GM15510 (cell line): Measurements from ENCODE around the gene FOXL2NB.

Experiments used
- POLR2A ChIP-seq: IDR thresholded peaks from 3 replicates; pipeline ENCODE4 v1.6.1; 2011; ENCODE audit warnings: borderline replicate concordance; ENCODE audit not compliant: insufficient read length; ENCODE audit errors: extremely low read depth

The FOXL2NB gene

DNA sequence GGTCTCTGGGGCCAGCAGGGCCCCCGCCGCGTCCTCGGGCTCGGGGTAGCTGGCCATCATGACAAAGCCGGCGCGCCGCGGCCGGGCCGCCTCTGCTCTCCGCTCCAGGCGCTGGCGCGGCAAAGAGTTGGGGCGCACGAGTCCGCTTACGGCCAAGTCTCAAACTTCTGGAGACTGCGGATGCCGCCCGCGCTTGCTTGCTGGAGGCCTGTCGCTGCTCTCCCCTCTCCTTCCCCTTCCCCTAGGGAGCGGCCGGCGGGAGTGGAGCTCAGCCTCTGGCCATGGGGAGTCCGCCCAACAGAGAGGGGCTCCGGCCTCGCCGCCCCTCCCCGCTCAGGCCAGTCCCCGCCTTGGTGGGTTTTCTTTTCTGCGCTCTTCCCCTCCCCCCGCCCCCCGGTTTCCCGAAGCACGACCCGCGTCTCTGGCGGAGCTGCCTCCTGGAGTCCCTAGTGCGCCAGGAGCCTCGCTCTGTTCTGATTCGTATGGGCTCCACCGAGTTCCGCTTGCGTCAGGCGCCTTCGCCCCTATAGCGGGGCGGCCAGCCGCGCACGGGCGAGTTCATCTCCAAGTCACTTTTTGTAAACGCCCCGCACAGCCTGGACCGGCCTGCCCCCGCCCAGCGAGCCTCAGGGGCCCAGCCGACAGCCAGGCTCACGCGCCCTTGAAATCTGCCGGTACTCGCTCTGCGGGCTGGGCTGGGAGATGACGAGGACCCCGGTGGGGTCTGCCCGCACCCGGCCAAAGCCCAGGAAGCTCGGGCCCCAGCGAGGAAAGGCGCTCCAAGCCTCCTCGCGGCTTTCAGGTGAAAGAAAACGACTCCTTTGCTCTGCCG, at the start of gene FOXL2NB, which contains the start of gene FOXL2:
Gene FOXL2NB, plus strand, starts transcription at position 555 of the 832 bp plus-strand sequence. Its CDS starts 148 bp downstream, at position 703.
Gene FOXL2, minus strand, starts transcription at position 475 of the 832 bp plus-strand sequence. Its CDS starts 415 bp downstream, at position 60.
- no peak for TF ChIP-seq POLR2A

DNA sequence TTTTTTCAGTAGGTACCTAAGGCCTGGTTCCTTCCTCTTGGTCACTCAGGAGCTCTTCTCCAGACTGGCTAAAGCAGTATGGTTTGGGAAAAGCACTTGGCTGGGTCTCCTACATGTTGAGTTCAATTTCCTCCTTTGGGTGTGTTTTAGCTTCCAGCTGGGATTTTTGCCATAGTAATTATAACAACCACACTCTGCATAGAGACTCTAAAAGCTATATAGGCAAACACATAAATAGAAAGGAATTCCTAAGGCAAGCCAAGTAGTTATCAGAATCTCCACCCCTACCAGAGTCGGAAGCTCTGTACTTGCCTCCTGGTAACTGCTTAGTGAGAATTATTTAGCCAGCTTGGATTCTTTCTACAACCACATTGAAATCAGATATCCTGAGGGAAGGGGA, 48.7 kb upstream of the FOXL2NB start:
- no peak for TF ChIP-seq POLR2A

GRCh38 chr3:138898708-138899107, 48.3 kb upstream of the FOXL2NB start:
- TF ChIP-seq POLR2A, result no peak

- TF ChIP-seq POLR2A, result no peak
These were observed 47.5 kb upstream of the FOXL2NB start for GRCh38 chr3:138899351-138899991.

GRCh38 chr3:138901567-138901966, 45.5 kb upstream of the FOXL2NB start:
- no peak for TF ChIP-seq POLR2A

DNA sequence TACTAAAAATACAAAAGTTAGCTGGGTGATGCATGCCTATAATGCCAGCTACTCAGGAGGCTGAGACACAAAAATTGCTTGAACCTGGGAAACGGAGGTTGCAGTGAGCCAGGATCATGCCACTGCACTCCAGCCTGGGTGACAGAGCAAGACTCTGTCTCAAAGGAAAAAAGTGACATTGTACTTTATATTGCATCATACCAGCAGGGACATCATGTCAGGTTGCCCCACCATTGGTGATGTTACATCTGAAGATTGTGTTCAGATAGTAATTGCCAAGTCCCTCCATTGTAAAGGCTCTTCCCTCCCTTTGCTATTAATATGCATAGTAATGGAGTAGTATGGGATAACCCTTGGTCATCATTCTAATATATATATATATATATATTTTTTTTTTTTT, 44.8 kb upstream of the FOXL2NB start:
- TF ChIP-seq POLR2A, result no peak

- TF ChIP-seq POLR2A, result no peak
These were observed 39.5 kb upstream of the FOXL2NB start for GRCh38 chr3:138907539-138907938.

GRCh38 chr3:138908846-138909245, 38.2 kb upstream of the FOXL2NB start:
- TF ChIP-seq POLR2A, result no peak

DNA sequence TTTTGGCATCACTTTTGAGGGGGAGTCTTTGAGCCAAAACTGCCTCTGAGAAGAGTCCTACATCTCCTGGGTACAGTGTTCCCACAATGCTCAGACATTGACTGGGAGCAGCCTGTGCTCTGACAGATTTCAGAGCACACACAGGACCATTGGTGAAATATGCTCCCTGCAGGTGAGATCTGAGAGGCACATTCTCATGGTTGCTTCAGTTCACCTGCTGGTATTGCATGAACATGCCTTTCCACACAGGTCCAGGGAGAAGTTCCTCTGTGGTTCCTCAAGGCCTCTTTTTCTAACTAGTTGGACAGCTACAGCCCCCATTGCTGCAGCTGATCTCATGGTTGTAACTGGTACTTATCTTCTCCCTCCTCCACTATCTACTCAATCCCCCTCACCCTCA, 37.1 kb upstream of the FOXL2NB start:
- TF ChIP-seq POLR2A, result no peak

DNA sequence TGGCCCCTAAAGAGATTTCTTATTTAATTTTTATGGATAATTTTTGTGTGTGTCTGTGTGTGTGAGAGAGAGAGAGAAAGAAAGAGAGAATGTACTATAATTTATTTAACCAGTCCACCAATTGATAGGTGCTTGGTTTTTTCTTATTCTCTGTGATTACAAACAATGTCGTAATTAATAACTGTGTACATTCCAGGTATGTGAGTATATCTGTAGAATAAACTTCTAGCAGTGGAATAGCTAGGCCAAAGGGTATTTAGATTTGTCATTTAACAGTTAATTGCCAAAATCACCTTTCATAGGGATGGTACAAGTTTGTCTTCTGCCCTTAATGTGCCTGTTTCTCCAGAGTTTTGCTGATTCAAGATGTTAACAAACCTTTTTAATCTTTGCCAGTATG, 35.4 kb upstream of the FOXL2NB start:
- no peak for TF ChIP-seq POLR2A

GRCh38 chr3:138912237-138912636, 34.8 kb upstream of the FOXL2NB start:
- TF ChIP-seq POLR2A, result no peak

DNA sequence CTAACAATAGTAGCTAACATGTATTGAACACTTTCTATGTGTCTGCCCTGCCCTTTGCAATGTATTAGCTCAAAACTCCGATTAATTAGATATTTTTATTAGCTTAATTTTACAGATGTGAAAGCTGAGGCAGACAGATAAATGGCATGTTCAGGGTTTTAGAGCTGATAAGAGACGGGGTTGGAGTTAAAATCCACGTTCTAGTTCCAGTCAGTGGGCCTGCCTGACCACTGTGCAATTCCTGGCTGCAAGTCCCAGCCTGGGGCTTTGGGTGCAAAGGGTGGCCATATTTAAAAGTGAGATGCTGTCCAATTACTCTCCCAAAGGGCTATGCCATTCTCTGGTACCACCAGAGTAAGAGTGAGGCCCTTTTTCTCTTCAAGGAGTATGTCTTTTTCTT, 33.3 kb upstream of the FOXL2NB start:
- no peak for TF ChIP-seq POLR2A

- no peak for TF ChIP-seq POLR2A
These were observed 32.0 kb upstream of the FOXL2NB start for GRCh38 chr3:138914870-138915502.

GRCh38 chr3:138915503-138916498, 31.2 kb upstream of the FOXL2NB start:
- TF ChIP-seq POLR2A, result no peak
